ENCODE measurements around the gene RELN.

DNA sequence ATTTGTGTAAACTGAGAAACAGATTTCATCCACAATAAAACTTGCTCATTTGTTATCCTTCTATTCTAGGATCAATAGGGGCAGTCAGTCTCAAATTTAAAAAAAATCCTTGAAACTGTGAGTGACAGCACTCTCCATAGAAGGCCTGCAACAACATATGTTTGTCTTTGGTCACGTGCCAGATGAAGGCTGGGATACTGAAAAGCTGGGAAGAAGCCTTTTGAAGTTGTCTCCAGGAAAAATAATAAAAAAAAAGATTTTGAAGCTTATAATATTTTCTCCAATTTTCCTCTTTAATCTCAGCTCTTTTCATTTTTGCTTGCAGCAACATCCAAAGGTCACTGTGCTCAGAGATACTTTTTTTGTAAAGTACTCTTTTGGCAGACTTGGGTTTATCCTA lies 414.9 kb downstream of the RELN start:
- TF ChIP-seq, protein P1, sequence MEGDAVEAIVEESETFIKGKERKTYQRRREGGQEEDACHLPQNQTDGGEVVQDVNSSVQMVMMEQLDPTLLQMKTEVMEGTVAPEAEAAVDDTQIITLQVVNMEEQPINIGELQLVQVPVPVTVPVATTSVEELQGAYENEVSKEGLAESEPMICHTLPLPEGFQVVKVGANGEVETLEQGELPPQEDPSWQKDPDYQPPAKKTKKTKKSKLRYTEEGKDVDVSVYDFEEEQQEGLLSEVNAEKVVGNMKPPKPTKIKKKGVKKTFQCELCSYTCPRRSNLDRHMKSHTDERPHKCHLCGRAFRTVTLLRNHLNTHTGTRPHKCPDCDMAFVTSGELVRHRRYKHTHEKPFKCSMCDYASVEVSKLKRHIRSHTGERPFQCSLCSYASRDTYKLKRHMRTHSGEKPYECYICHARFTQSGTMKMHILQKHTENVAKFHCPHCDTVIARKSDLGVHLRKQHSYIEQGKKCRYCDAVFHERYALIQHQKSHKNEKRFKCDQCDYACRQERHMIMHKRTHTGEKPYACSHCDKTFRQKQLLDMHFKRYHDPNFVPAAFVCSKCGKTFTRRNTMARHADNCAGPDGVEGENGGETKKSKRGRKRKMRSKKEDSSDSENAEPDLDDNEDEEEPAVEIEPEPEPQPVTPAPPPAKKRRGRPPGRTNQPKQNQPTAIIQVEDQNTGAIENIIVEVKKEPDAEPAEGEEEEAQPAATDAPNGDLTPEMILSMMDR (IDR thresholded peaks at IDR 0.05): no peak
- no peak for TF ChIP-seq POLR2A (IDR thresholded peaks at IDR 0.05)

Measured in lower leg skin (tissue), 3 donors.